A375 (cell line): ENCODE results near the gene HOXD12. TPM values are rescaled to one million over a fixed set of nuclear protein-coding genes. Genes with fewer than 3 reads are reported as not detected.

Source experiments
- small RNA-seq: library from RNA; depleted of rRNA; stranded (forward); fragments of <200 nt; gene quantifications from one replicate; pipeline ENCODE3, GENCODE V24; 2014
- total RNA-seq: library from RNA; depleted of rRNA; stranded (reverse); fragments of >200 nt; shearing (Covaris generic); gene quantifications from 2 replicates; pipeline ENCODE4 v1.2.3, GENCODE V29; 2014; rRNA removed

The HOXD12 gene, protein sequence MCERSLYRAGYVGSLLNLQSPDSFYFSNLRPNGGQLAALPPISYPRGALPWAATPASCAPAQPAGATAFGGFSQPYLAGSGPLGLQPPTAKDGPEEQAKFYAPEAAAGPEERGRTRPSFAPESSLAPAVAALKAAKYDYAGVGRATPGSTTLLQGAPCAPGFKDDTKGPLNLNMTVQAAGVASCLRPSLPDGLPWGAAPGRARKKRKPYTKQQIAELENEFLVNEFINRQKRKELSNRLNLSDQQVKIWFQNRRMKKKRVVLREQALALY
- 0.60 TPM in 1 of 2 replicates, not detected in the other for total RNA-seq

DNA sequence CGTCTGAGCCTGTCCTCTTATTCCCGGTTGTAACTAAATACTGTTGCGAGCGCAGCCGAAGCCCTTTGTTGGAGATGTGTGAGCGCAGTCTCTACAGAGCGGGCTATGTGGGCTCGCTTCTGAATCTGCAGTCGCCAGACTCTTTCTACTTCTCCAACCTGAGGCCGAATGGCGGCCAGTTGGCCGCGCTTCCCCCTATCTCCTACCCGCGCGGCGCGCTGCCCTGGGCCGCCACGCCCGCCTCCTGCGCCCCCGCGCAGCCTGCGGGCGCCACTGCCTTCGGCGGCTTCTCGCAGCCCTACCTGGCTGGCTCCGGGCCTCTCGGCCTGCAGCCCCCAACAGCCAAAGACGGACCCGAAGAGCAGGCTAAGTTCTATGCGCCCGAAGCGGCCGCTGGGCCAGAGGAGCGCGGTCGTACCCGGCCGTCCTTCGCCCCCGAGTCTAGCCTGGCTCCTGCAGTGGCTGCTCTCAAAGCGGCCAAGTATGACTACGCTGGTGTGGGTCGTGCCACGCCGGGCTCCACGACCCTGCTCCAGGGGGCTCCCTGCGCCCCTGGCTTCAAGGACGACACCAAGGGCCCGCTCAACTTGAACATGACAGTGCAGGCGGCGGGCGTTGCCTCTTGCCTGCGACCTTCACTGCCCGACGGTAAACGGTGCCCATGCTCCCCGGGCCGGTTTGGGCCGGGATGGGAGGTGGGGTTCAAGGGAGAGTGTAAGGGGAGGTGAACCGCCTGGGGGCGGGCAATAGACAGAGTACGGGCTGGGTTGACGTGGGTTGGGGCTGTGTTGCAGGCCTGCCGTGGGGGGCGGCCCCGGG is at the start of gene HOXD12:
Gene HOXD12 (plus strand): TSS at position 68 of the 819 bp plus-strand sequence. CDS start 7 bp downstream, at position 75.

DNA sequence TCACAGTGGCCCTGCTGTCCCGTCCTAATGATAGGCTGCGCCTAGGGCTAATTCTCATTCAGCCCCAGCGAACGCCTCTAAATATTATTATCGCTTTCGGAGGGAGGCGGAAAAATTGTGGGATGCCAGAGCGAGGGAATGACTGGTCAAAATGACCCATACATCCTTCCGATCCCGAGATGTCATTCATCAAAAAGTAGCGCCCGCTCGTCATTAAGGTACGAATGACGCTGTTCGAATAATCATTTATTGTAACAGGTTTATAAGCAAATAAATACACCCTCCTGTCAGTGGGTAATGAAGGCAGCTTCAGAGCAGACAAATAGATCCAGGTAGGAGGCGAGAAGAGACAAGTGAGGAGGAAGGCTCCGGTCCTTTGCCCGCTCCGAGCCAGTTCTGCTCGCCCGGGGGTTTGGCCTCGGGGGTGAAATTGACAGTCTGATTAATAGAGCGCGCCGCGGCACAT is 15.8 kb upstream of the HOXD12 start, which contains the start of gene EVX2:
Gene EVX2 (minus strand): TSS at position 167 of the 466 bp plus-strand sequence. CDS start 186 bp downstream, outside the sequence.

DNA sequence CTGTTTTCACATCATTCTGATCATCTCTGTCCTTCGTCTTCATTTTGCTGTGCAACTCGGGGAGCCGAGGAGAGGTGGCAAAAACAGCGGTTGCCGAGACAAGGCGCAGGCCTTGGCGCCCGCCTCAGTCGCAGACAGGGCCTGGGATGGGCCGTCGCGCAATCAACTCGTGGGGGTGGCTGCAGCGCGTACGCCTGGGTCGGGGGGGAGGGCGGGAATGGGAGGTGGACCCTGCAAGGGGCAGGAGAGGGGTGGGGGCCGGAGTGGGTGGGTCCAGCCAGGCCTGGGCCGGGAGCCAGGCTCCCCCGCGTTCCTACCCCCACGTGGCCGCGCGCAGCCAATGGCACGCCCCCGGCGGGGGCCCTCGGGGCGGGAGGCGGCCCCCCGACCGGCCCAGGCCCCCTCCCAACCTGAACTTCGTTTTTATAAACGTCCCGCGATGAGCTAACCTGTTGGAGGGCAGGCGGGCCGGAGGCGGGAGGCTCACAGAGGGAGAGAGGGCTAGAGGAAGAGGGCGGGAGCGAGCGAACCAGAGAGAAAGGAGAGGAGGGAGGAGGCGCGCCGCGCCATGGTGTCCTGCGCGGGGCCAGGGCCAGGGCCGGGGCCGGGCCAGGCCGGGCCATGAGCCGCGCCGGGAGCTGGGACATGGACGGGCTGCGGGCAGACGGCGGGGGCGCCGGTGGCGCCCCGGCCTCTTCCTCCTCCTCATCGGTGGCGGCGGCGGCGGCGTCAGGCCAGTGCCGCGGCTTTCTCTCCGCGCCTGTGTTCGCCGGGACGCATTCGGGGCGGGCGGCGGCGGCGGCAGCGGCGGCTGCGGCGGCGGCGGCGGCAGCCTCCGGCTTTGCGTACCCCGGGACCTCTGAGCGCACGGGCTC is 7.1 kb upstream of the HOXD12 start, which contains the start of gene HOXD13:
Gene HOXD13 (plus strand): TSS at position 452 of the 875 bp plus-strand sequence. CDS start 170 bp downstream, at position 622.

DNA sequence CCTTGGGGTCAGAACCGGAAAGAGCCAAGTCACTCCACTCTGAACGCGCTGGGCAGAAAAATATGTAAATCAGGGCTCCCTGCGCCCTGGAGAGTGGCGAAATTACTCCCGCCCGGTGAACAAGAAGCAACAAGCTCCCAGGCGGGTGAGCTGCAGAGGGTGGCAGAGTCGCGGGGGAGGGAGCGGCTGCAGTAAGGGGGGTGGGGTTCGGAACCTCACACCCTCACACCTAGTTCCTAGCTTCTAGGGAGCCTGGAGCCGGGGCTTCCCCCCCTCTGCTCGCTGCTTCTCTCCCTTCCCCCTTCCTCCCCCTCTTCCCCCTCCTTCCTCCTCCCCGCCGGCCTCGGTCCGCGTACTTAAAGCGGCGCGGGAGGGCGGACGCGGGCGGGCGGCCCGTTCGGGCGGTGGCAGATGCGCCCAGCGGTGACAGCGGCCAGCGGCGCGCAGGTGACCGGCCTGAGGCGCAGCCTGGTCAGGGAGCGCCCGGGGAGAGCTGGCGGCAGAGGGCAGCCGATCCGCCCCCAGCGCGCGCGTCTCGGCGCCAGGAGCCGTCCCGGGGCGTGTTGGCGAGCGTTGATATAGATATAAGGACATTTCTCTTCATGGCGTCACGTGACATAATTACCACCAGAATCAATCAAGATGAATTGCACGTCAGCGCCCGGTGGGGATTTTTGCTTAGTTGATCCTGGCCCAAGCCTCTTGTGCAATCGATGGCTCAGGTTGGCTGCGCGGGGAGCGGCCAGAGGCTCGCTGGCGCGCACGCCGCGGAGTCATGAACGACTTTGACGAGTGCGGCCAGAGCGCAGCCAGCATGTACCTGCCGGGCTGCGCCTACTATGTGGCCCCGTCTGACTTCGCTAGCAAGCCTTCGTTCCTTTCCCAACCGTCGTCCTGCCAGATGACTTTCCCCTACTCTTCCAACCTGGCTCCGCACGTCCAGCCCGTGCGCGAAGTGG is 7.3 kb downstream of the HOXD12 start, which contains the start of gene HOXD11:
Gene HOXD11 (plus strand): TSS at position 700 of the 959 bp plus-strand sequence. CDS start 76 bp downstream, at position 776.

DNA sequence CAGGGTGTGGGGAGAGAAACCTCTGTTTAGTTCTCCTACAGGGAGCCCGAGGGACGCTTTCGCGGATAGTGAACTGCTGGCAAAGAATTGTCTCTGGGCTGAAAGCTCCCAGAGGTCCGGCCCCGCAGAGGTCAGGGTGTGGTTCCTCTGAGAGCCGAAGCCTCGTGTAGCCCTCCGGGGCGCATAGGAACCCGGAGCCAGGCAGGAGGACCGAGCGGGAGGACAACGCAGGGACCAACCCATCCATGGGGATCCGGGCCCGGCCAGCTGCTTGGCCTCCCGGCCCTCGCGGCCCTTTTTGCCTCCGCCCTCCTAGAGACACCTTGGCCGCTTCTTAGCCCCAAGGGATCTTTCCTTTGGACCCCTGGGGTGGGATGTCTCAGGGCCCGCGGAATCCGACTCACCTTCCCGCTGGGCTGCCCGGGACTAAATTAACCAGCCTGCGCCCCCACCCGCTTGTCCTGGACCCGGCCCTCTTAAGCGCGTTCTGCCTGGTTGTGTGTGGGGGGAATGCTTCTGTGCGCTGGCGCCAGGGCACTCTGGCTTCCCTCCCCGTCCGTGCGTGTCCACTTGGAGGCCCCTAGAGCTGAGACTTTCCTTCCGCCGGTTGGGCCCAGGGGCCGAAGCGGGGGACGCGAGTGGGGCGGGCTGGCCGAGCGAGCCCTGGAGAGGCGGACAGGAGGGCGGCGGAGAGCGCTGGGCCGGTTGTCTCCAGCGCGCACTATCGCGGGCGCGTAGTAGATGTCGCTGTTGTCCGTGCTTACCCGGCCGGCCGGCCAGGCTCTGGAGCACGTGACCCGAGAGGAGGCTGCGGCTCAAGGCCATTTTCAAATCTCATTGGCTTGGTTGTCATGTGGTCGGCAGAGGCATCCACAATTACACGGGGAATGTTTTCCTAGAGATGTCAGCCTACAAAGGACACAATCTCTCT is 16.6 kb downstream of the HOXD12 start, which contains the start of gene HOXD10:
Gene HOXD10 (plus strand): TSS at position 896 of the 931 bp plus-strand sequence. CDS start 56 bp downstream, outside the sequence.

DNA sequence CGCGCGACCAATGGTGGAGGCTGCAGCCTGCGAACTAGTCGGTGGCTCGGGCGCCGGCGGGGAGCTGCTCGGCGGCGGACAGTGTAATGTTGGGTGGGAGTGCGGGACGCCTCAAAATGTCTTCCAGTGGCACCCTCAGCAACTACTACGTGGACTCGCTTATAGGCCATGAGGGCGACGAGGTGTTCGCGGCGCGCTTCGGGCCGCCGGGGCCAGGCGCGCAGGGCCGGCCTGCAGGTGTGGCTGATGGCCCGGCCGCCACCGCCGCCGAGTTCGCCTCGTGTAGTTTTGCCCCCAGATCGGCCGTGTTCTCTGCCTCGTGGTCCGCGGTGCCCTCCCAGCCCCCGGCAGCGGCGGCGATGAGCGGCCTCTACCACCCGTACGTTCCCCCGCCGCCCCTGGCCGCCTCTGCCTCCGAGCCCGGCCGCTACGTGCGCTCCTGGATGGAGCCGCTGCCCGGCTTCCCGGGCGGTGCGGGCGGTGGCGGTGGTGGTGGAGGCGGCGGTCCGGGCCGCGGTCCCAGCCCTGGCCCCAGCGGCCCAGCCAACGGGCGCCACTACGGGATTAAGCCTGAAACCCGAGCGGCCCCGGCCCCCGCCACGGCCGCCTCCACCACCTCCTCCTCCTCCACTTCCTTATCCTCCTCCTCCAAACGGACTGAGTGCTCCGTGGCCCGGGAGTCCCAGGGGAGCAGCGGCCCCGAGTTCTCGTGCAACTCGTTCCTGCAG is 23.3 kb downstream of the HOXD12 start, which contains the start of gene HOXD9:
Gene HOXD9 (plus strand): TSS at position 37 of the 728 bp plus-strand sequence. CDS start 50 bp downstream, at position 87.

DNA sequence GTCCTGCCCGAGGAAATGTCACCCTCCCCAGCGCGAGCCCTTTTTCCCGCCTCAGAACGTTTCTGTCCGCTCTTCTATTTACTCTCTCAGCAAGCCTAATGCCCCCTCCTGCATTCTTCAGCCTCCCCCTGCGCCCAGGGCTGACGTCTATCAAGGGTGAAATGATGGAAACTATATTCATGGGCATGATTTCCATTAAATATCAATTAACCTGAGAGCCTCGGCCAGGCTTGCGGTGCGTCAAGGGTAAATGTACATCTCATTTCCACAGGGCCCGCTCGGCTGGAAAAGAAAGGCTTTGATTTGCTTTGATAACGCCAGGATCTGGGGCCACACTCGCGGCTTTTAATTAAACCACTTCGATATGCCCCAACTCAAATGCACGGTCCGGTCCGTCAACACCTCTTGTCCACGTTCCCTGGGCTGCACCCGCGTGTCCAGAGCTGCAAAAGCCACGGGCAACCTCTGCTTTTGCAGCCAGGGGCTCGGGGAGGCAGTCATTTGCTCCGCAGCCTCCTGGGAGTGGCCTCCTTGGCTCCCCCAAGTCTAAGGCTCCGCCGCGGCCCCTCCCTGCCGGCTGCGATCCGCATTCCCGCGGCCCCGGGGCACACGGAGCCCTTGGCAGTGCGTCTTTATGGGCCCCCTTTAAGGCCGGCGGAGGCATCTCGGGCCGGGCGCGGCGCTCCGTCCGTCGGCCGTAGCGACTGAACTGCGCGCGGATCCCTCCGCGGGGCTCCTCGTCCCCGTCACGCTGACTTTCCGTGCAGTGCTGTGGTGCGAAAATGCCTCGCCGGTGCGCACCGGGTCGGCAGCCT is 29.6 kb downstream of the HOXD12 start, which contains the start of gene HOXD8:
Gene HOXD8 (plus strand): TSS at position 724 of the 815 bp plus-strand sequence. CDS start 662 bp downstream, outside the sequence.

DNA sequence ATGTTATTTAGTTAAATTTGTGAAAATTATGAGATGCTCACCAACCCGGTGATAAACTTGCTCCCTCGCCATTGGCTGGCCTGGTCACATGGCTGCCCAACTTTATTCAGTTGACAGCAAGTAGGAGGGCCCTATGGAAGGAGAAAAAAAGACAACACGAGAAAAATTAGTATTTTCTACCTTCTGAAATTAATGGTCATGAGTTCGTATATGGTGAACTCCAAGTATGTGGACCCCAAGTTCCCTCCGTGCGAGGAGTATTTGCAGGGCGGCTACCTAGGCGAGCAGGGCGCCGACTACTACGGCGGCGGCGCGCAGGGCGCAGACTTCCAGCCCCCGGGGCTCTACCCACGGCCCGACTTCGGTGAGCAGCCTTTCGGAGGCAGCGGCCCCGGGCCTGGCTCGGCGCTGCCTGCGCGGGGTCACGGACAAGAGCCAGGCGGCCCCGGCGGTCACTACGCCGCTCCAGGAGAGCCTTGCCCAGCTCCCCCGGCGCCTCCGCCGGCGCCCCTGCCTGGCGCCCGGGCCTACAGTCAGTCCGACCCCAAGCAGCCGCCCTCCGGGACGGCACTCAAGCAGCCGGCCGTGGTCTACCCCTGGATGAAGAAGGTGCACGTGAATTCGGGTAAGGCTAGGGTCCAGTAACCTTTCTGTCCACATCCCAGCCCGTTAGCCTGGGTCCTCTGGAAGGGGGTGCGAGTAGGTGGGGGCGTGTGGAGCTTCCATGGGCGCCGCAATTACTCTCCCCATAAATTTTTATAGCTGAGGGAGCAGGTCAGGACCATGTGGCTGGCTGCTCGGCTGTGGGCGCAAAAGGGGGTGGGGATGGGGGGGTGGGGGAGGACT is 52.1 kb downstream of the HOXD12 start, which contains the start of gene HOXD4:
Gene HOXD4 (plus strand): TSS at position 109 of the 846 bp plus-strand sequence. CDS start 84 bp downstream, at position 193.

Small RNAs within 50 kb of the gene (small RNA-seq; reads per million reads assigned to genes)
- gene MIR10B, result 443 reads per million, percentile 98 among the genes with 10 or more reads in this experiment

Other genes with a start within 250 kb of the HOXD12 start
- gene LNPK, start 97.5 kb upstream of the HOXD12 start, total RNA-seq, result 5.6 and 11.0 TPM in 2 replicates
- 0.05 TPM in 1 of 2 replicates, not detected in the other for gene EVX2, start 15.8 kb upstream of the HOXD12 start, total RNA-seq
- 5.3 and 7.1 TPM in 2 replicates for gene HOXD13, start 7.1 kb upstream of the HOXD12 start, total RNA-seq
- 0.93 TPM in 1 of 2 replicates, not detected in the other for gene HOXD11, start 7.5 kb downstream of the HOXD12 start, total RNA-seq
- gene HOXD10, start 17.0 kb downstream of the HOXD12 start, total RNA-seq, result 0.80 and 1.9 TPM in 2 replicates
- 5.4 and 5.7 TPM in 2 replicates for gene HOXD9, start 22.9 kb downstream of the HOXD12 start, total RNA-seq
- gene HOXD8, start 29.9 kb downstream of the HOXD12 start, total RNA-seq, result 5.3 and 6.7 TPM in 2 replicates
- gene HOXD4, start 51.8 kb downstream of the HOXD12 start, total RNA-seq, result 0.74 and 1.1 TPM in 2 replicates
- gene HOXD3, start 57.5 kb downstream of the HOXD12 start, total RNA-seq, result 0.90 and 2.7 TPM in 2 replicates
- 0.08 TPM in 2 replicates for gene HOXD1, start 88.9 kb downstream of the HOXD12 start, total RNA-seq
- 33.5 and 35.1 TPM in 2 replicates for gene MTX2, start 169.6 kb downstream of the HOXD12 start, total RNA-seq